ENCODE data around the gene GLYAT. TPM values are rescaled to one million over a fixed set of nuclear protein-coding genes. Genes with fewer than 3 reads are reported as not detected.

Gene GLYAT
- total RNA-seq (not detected), polyA plus RNA-seq (not detected)
- long read RNA-seq, donor 1 = 0 reads
- long read RNA-seq, donor 2 = 0 reads

- no peak for DNase-seq
- Histone ChIP-seq H3K27me3 (ENCODE audit: control insufficient read depth in 1 of 2, insufficient read depth in 2 of 2, low read length in 1 of 2) (no peaks in the 10 kb centered on the region), H3K4me3 (ENCODE audit: low read length in 2 of 2) (no peak within 1 kb of the TSS), H3K27ac (ENCODE audit: low read depth in 1 of 2, low read length in 2 of 2) (no peak within 1 kb of the TSS), H3K9me3 (ENCODE audit: control insufficient read depth, low read length) (no peaks in the 10 kb centered on the region), H3K36me3 (ENCODE audit: control insufficient read depth in 1 of 2, insufficient read depth in 2 of 2, low read length in 1 of 2) (no peaks in the 10 kb centered on the region), H3K4me1 (ENCODE audit: control insufficient read depth in 1 of 2, insufficient read depth in 2 of 2, low read length in 2 of 2) (no peaks in the 10 kb centered on the region)
- intact Hi-C loops (cut with DNase I) = no loop called here
- WGBS, 2 donors = 74 to 79% methylated on average over 4 of the region's 4 CpGs
- ATAC-seq (ENCODE audit: low FRiP score) = no peak
Measured at GRCh38 chr11:58731819-58732218, at the start of gene GLYAT. TSS of gene GLYAT (minus strand) at chr11:58731943. CDS start at chr11:58724496, 7,447 bp downstream.

GRCh38 chr11:58781345-58781744, 49.6 kb upstream of the GLYAT start:
- DNase-seq = no peak
- ATAC-seq (ENCODE audit: low FRiP score) = no peak
- no peaks in the 10 kb centered on the region for H3K4me1 ChIP-seq (ENCODE audit: control insufficient read depth in 1 of 2, insufficient read depth in 2 of 2, low read length in 2 of 2)
- no peak overlapping the region for H3K27ac ChIP-seq (ENCODE audit: low read depth in 1 of 2, low read length in 2 of 2)
- intact Hi-C loops (cut with DNase I) = no loop called here
- no peaks in the 10 kb centered on the region for H3K36me3 ChIP-seq (ENCODE audit: control insufficient read depth in 1 of 2, insufficient read depth in 2 of 2, low read length in 1 of 2)
- H3K27me3 ChIP-seq (ENCODE audit: control insufficient read depth in 1 of 2, insufficient read depth in 2 of 2, low read length in 1 of 2) = peaks cover 0 to 2% of the 10 kb centered on the region in 2 donors
- no peak overlapping the region for H3K4me3 ChIP-seq (ENCODE audit: low read length in 2 of 2)
- H3K9me3 ChIP-seq (ENCODE audit: control insufficient read depth, low read length) = no peaks in the 10 kb centered on the region

- no peak for ATAC-seq (ENCODE audit: low FRiP score)
- no peaks in the 10 kb centered on the region for H3K36me3 ChIP-seq (ENCODE audit: control insufficient read depth in 1 of 2, insufficient read depth in 2 of 2, low read length in 1 of 2)
- no peaks in the 10 kb centered on the region for H3K4me1 ChIP-seq (ENCODE audit: control insufficient read depth in 1 of 2, insufficient read depth in 2 of 2, low read length in 2 of 2)
- no peak for DNase-seq
- intact Hi-C loops (cut with DNase I) = no loop called here
- no peaks in the 10 kb centered on the region for H3K9me3 ChIP-seq (ENCODE audit: control insufficient read depth, low read length)
- WGBS, 2 donors = 85 to 89% methylated on average over 3 of the region's 3 CpGs
- no peaks in the 10 kb centered on the region for H3K27me3 ChIP-seq (ENCODE audit: control insufficient read depth in 1 of 2, insufficient read depth in 2 of 2, low read length in 1 of 2)
- H3K27ac ChIP-seq (ENCODE audit: low read depth in 1 of 2, low read length in 2 of 2) = no peak overlapping the region
- no peak overlapping the region for H3K4me3 ChIP-seq (ENCODE audit: low read length in 2 of 2)
Measured at GRCh38 chr11:58780578-58780977, 48.8 kb upstream of the GLYAT start.

GRCh38 chr11:58776891-58777710, 45.4 kb upstream of the GLYAT start:
- 74 to 79% methylated on average over 12 of the region's 12 CpGs for WGBS, 2 donors
- Histone ChIP-seq H3K27me3 (ENCODE audit: control insufficient read depth in 1 of 2, insufficient read depth in 2 of 2, low read length in 1 of 2) (peaks cover 0 to 2% of the 10 kb centered on the region in 2 donors), H3K4me3 (ENCODE audit: low read length in 2 of 2) (no peak overlapping the region), H3K36me3 (ENCODE audit: control insufficient read depth in 1 of 2, insufficient read depth in 2 of 2, low read length in 1 of 2) (no peaks in the 10 kb centered on the region), H3K4me1 (ENCODE audit: control insufficient read depth in 1 of 2, insufficient read depth in 2 of 2, low read length in 2 of 2) (no peaks in the 10 kb centered on the region), H3K27ac (ENCODE audit: low read depth in 1 of 2, low read length in 2 of 2) (no peak overlapping the region), H3K9me3 (ENCODE audit: control insufficient read depth, low read length) (no peaks in the 10 kb centered on the region)
- intact Hi-C loops (cut with DNase I) = no loop called here
- ATAC-seq (ENCODE audit: low FRiP score) (no peak), DNase-seq (no peak)

- peaks cover 0 to 2% of the 10 kb centered on the region in 2 donors for H3K27me3 ChIP-seq (ENCODE audit: control insufficient read depth in 1 of 2, insufficient read depth in 2 of 2, low read length in 1 of 2)
- no peak overlapping the region for H3K27ac ChIP-seq (ENCODE audit: low read depth in 1 of 2, low read length in 2 of 2)
- WGBS, 2 donors = 82 to 84% methylated on average over 5 of the region's 5 CpGs
- DNase-seq = no peak
- no peak for ATAC-seq (ENCODE audit: low FRiP score)
- no peaks in the 10 kb centered on the region for H3K9me3 ChIP-seq (ENCODE audit: control insufficient read depth, low read length)
- no peaks in the 10 kb centered on the region for H3K36me3 ChIP-seq (ENCODE audit: control insufficient read depth in 1 of 2, insufficient read depth in 2 of 2, low read length in 1 of 2)
- intact Hi-C loops (cut with DNase I) = no loop called here
- H3K4me1 ChIP-seq (ENCODE audit: control insufficient read depth in 1 of 2, insufficient read depth in 2 of 2, low read length in 2 of 2) = no peaks in the 10 kb centered on the region
- H3K4me3 ChIP-seq (ENCODE audit: low read length in 2 of 2) = no peak overlapping the region
Measured at GRCh38 chr11:58775066-58775708, 43.4 kb upstream of the GLYAT start.

GRCh38 chr11:58774164-58774593, 42.4 kb upstream of the GLYAT start:
- WGBS, 2 donors = 22 to 32% methylated on average over 4 of the region's 4 CpGs
- no peaks in the 10 kb centered on the region for H3K36me3 ChIP-seq (ENCODE audit: control insufficient read depth in 1 of 2, insufficient read depth in 2 of 2, low read length in 1 of 2)
- H3K4me1 ChIP-seq (ENCODE audit: control insufficient read depth in 1 of 2, insufficient read depth in 2 of 2, low read length in 2 of 2) = no peaks in the 10 kb centered on the region
- no peak overlapping the region for H3K27ac ChIP-seq (ENCODE audit: low read depth in 1 of 2, low read length in 2 of 2)
- ATAC-seq (ENCODE audit: low FRiP score) (no peak), DNase-seq (no peak)
- peaks cover 0 to 2% of the 10 kb centered on the region in 2 donors for H3K27me3 ChIP-seq (ENCODE audit: control insufficient read depth in 1 of 2, insufficient read depth in 2 of 2, low read length in 1 of 2)
- H3K4me3 ChIP-seq (ENCODE audit: low read length in 2 of 2) = no peak overlapping the region
- intact Hi-C loops (cut with DNase I) = no loop called here
- H3K9me3 ChIP-seq (ENCODE audit: control insufficient read depth, low read length) = no peaks in the 10 kb centered on the region

GRCh38 chr11:58773337-58773736, 41.6 kb upstream of the GLYAT start:
- ATAC-seq (ENCODE audit: low FRiP score) = no peak
- no peaks in the 10 kb centered on the region for H3K36me3 ChIP-seq (ENCODE audit: control insufficient read depth in 1 of 2, insufficient read depth in 2 of 2, low read length in 1 of 2)
- H3K4me3 ChIP-seq (ENCODE audit: low read length in 2 of 2) = no peak overlapping the region
- peaks cover 0 to 2% of the 10 kb centered on the region in 2 donors for H3K27me3 ChIP-seq (ENCODE audit: control insufficient read depth in 1 of 2, insufficient read depth in 2 of 2, low read length in 1 of 2)
- intact Hi-C loops (cut with DNase I) = no loop called here
- WGBS, 2 donors = 69 to 85% methylated on average over 3 of the region's 3 CpGs
- no peaks in the 10 kb centered on the region for H3K4me1 ChIP-seq (ENCODE audit: control insufficient read depth in 1 of 2, insufficient read depth in 2 of 2, low read length in 2 of 2)
- no peak overlapping the region for H3K27ac ChIP-seq (ENCODE audit: low read depth in 1 of 2, low read length in 2 of 2)
- no peak for DNase-seq
- H3K9me3 ChIP-seq (ENCODE audit: control insufficient read depth, low read length) = no peaks in the 10 kb centered on the region

GRCh38 chr11:58772329-58773285, 40.9 kb upstream of the GLYAT start:
- Histone ChIP-seq H3K4me3 (ENCODE audit: low read length in 2 of 2) (no peak overlapping the region), H3K9me3 (ENCODE audit: control insufficient read depth, low read length) (no peaks in the 10 kb centered on the region), H3K4me1 (ENCODE audit: control insufficient read depth in 1 of 2, insufficient read depth in 2 of 2, low read length in 2 of 2) (no peaks in the 10 kb centered on the region), H3K36me3 (ENCODE audit: control insufficient read depth in 1 of 2, insufficient read depth in 2 of 2, low read length in 1 of 2) (no peaks in the 10 kb centered on the region), H3K27ac (ENCODE audit: low read depth in 1 of 2, low read length in 2 of 2) (no peak overlapping the region), H3K27me3 (ENCODE audit: control insufficient read depth in 1 of 2, insufficient read depth in 2 of 2, low read length in 1 of 2) (peaks cover 0 to 2% of the 10 kb centered on the region in 2 donors)
- 87 to 89% methylated on average over 5 of the region's 5 CpGs for WGBS, 2 donors
- ATAC-seq (ENCODE audit: low FRiP score) = no peak
- no peak for DNase-seq
- intact Hi-C loops (cut with DNase I) = no loop called here

Data from aorta (tissue), 5 donors.